IMR-90 (cell line): Measurements from ENCODE around the gene HMCES. TPM values are rescaled to one million over a fixed set of nuclear protein-coding genes. Genes with fewer than 3 reads are reported as not detected.

Experiments used
- ATAC-seq: fragments of 200-7000 bp; cut with Tn5 transposase; 2 replicates; pipeline ENCODE4 v1.9.1; 2020; ENCODE audit warnings: low read depth, mild to moderate bottlenecking, moderate library complexity
- BruUV-seq: library from RNA; stranded (reverse); fragments of 400-500 nt; replicated peaks from 2 replicates; lab custom pipeline; 2021; lab: Mats Ljungman, UMichigan
- CTCF ChIA-PET: fragments of 300-600 bp; formaldehyde crosslinking; extraction: SDS; loops from one replicate; lab custom pipeline; 2021; ENCODE audit warnings: antibody characterized with exemption; lab: Yijun Ruan, JAX
- POLR2A ChIA-PET: fragments of 300-600 bp; sonication (Branson Sonifier 250); formaldehyde crosslinking; loops from one replicate; lab custom pipeline; 2022; ENCODE audit warnings: antibody characterized with exemption; ENCODE audit not compliant: unreplicated experiment; lab: Charles Lee
- DNase-seq: peaks from one replicate; pipeline ENCODE4 v3.0.0; 2013
- H2AFZ ChIP-seq: replicated peaks from 2 replicates; pipeline ENCODE3; 2013; ENCODE audit warnings: low read length, mild to moderate bottlenecking; ENCODE audit not compliant: poor library complexity
- H2AK5ac ChIP-seq: 2 replicates; pipeline ENCODE4 v1.6.1; 2013; ENCODE audit warnings: low read depth, low read length, inconsistent platforms
- H2AK9ac ChIP-seq: replicated peaks from 2 replicates; pipeline ENCODE3; 2013; ENCODE audit warnings: mild to moderate bottlenecking, low read depth, low read length, moderate library complexity; ENCODE audit not compliant: poor library complexity
- H2BK120ac ChIP-seq: 2 replicates; pipeline ENCODE4 v1.6.1; 2013; ENCODE audit warnings: low read depth, low read length, inconsistent platforms
- H2BK15ac ChIP-seq: 3 replicates; pipeline ENCODE4 v1.6.1; 2013; ENCODE audit warnings: low read depth, low read length, inconsistent platforms
- H2BK20ac ChIP-seq: 2 replicates; pipeline ENCODE4 v1.6.1; 2013; ENCODE audit warnings: low read depth, mild to moderate bottlenecking, inconsistent platforms, low read length, moderate library complexity
- H2BK5ac ChIP-seq: 2 replicates; pipeline ENCODE4 v1.6.1; 2013; ENCODE audit warnings: mild to moderate bottlenecking, low read depth, low read length, inconsistent platforms; ENCODE audit not compliant: poor library complexity, severe bottlenecking
- H3K14ac ChIP-seq: replicated peaks from 2 replicates; pipeline ENCODE4 v1.6.1; 2013; ENCODE audit warnings: low read depth, low read length, inconsistent platforms
- H3K18ac ChIP-seq: 2 replicates; pipeline ENCODE4 v1.6.1; 2013; ENCODE audit warnings: low read depth, low read length, control low read depth
- H3K23ac ChIP-seq: 2 replicates; pipeline ENCODE4 v1.6.1; 2013; ENCODE audit warnings: low read depth, low read length, inconsistent platforms
- H3K27ac ChIP-seq: 2 replicates; pipeline ENCODE4 v1.5.1; 2013; ENCODE audit warnings: mild to moderate bottlenecking, control low read depth, low read length; ENCODE audit not compliant: insufficient read depth
- H3K27me3 ChIP-seq: 2 replicates; pipeline ENCODE4 v1.6.1; 2013; ENCODE audit warnings: low read length; ENCODE audit not compliant: control insufficient read depth, insufficient read depth
- H3K36me3 ChIP-seq: 2 replicates; pipeline ENCODE4 v1.6.1; 2013; ENCODE audit warnings: low read length, mixed read lengths; ENCODE audit not compliant: control insufficient read depth, insufficient read depth
- H3K4ac ChIP-seq: 2 replicates; pipeline ENCODE4 v1.6.1; 2013; ENCODE audit warnings: low read depth, low read length, inconsistent platforms
- H3K4me1 ChIP-seq: 2 replicates; pipeline ENCODE4 v1.6.1; 2013; ENCODE audit warnings: low read length, mixed read lengths; ENCODE audit not compliant: control insufficient read depth, insufficient read depth
- H3K4me2 ChIP-seq: 2 replicates; pipeline ENCODE4 v1.6.1; 2013; ENCODE audit warnings: low read depth, mild to moderate bottlenecking, control low read depth, low read length, moderate library complexity
- H3K4me3 ChIP-seq: 2 replicates; pipeline ENCODE4 v1.5.1; 2013; ENCODE audit warnings: low read depth, mild to moderate bottlenecking, control low read depth, low read length, moderate library complexity; ENCODE audit not compliant: insufficient read depth
- H3K56ac ChIP-seq: 2 replicates; pipeline ENCODE4 v1.6.1; 2013; ENCODE audit warnings: low read length, inconsistent platforms; ENCODE audit not compliant: insufficient read depth; ENCODE audit errors: extremely low read depth
- H3K79me1 ChIP-seq, 2 experiments: 2 replicates each; pipeline ENCODE4 v1.6.1; 2013; ENCODE audit warnings: low read length in 2 of 2, inconsistent platforms in 1 of 2, low read depth in 1 of 2
- H3K9ac ChIP-seq: 2 replicates; pipeline ENCODE4 v1.6.1; 2013; ENCODE audit warnings: low read depth, low read length, control low read depth
- H3K9me1 ChIP-seq: 2 replicates; pipeline ENCODE4 v1.6.1; 2013; ENCODE audit warnings: low read length, inconsistent platforms; ENCODE audit not compliant: insufficient read depth
- H3K9me3 ChIP-seq: 2 replicates; pipeline ENCODE4 v1.6.1; 2013; ENCODE audit warnings: low read length; ENCODE audit not compliant: control insufficient read depth, insufficient read depth
- H4K20me1 ChIP-seq: 2 replicates; pipeline ENCODE4 v1.6.1; 2013; ENCODE audit warnings: low read length, inconsistent platforms; ENCODE audit not compliant: insufficient read depth
- H4K5ac ChIP-seq: 2 replicates; pipeline ENCODE4 v1.6.1; 2013; ENCODE audit warnings: mild to moderate bottlenecking, low read depth, low read length, control low read depth
- H4K8ac ChIP-seq, 2 experiments: 2 replicates each; pipeline ENCODE4 v1.6.1; 2013; ENCODE audit warnings: low read depth in 2 of 2, low read length in 2 of 2, control low read depth in 1 of 2, inconsistent platforms in 1 of 2
- H4K91ac ChIP-seq: 2 replicates; pipeline ENCODE4 v1.6.1; 2013; ENCODE audit warnings: low read depth, low read length, inconsistent platforms; ENCODE audit not compliant: insufficient read depth
- WGBS, 2 experiments: methylation state at CpG; one replicate each; pipeline versions ENCODE4 v1.1.5 to v1.1.7; 2013; ENCODE audit warnings: missing lambda C conversion rate in 2 of 2; ENCODE audit not compliant: insufficient read length in 1 of 2; ENCODE audit errors: extremely low coverage in 2 of 2; 5-methylcytosine and 5-hydroxymethylcytosine counted together
- dilution Hi-C: fragments of 300-500 bp; cut with HindIII; formaldehyde crosslinking; loops from one replicate; pipeline ENCODE4 v1.14.3; 2018; ENCODE audit warnings: low sequenced_read_pairs; ENCODE audit not compliant: unreplicated experiment
- in situ Hi-C: fragments of 300-500 bp; cut with MboI; formaldehyde crosslinking; loops from 3 replicates; pipeline ENCODE4 v1.14.3; 2019; ENCODE audit warnings: low sequenced_read_pairs, inconsistent platforms, mixed read lengths
- intact Hi-C: fragments of 100-400 bp; cut with micrococcal nuclease; formaldehyde crosslinking; loops from 2 replicates; pipeline ENCODE4 v1.10.0; 2022
- polyA plus RNA-seq, 3 experiments: library from polyadenylated mRNA; depleted of rRNA; stranded (reverse); fragments of >200 nt; gene quantifications; 2 replicates each; pipeline ENCODE4 v1.2.3, GENCODE V29; 2012; ENCODE audit warnings: low replicate concordance in 1 of 3
- total RNA-seq: library from RNA; depleted of rRNA; stranded (reverse); fragments of >200 nt; gene quantifications from 2 replicates; pipeline ENCODE4 v1.2.3, GENCODE V29; 2012
- TF ChIP-seq, protein P1 (sequence below): fragments of 150-350 bp; IDR thresholded peaks from 2 replicates; pipeline ENCODE4 v1.6.1; 2016; ENCODE audit warnings: low read depth, mild to moderate bottlenecking, low read length, moderate library complexity, borderline replicate concordance

Gene HMCES
- total and polyA plus RNA-seq, 2 of the 4 experiments (the other 2 are of a cell fraction) = 26.0 to 30.5 TPM

- Histone ChIP-seq H3K14ac (no peak overlapping the region), H4K5ac (no peak overlapping the region), H4K91ac (no peak overlapping the region), H3K18ac (no peak overlapping the region), H3K36me3 (no peaks in the 10 kb centered on the region), H3K4ac (no peak overlapping the region), H3K56ac (no peak overlapping the region), H3K27me3 (peaks cover 2% of the 10 kb centered on the region; the same call in 1 of the 2 replicates), H3K4me3 (no peak overlapping the region), H2BK5ac (no peak overlapping the region), H3K23ac (no peak overlapping the region), H3K9ac (no peak overlapping the region), H3K27ac (no peak overlapping the region), H4K20me1 (no peaks in the 10 kb centered on the region), H2BK20ac (no peak overlapping the region), H3K4me2 (no peak overlapping the region), H2AK9ac (no peak overlapping the region), H3K79me1 (no peaks in the 10 kb centered on the region), H3K4me1 (0 out of 2 replicates have a peak, but pooled peaks cover 2% of the 10 kb centered on the region), H2BK15ac (no peak overlapping the region), H2BK120ac (no peak overlapping the region), H3K9me1 (peaks cover 13% of the 10 kb centered on the region), H2AFZ (no peak overlapping the region), H4K8ac (no peak overlapping the region), H2AK5ac (no peak overlapping the region), H3K9me3 (no peaks in the 10 kb centered on the region)
- no CpG with 5 or more reads among the region's 6 CpGs for WGBS, 2 experiments
- POLR2A ChIA-PET = no interaction called here
- no TSS peak for BruUV-seq
- TF ChIP-seq, protein P1, sequence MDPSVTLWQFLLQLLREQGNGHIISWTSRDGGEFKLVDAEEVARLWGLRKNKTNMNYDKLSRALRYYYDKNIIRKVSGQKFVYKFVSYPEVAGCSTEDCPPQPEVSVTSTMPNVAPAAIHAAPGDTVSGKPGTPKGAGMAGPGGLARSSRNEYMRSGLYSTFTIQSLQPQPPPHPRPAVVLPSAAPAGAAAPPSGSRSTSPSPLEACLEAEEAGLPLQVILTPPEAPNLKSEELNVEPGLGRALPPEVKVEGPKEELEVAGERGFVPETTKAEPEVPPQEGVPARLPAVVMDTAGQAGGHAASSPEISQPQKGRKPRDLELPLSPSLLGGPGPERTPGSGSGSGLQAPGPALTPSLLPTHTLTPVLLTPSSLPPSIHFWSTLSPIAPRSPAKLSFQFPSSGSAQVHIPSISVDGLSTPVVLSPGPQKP = no peak
- CTCF ChIA-PET = interaction anchor here (0.5 kb wide), 1 partner anchor 14 kb away, joined by 4 read pairs; no protein-coding TSS in a partner anchor
- in situ Hi-C loops (no loop called here), intact Hi-C loops (no loop called here), dilution Hi-C loops (no loop called here)
- DNase-seq (peak; percentile 25), ATAC-seq (peak; percentile 36; the same call in 1 of the 2 replicates)
Measured at GRCh38 chr3:129329858-129330257, 51.2 kb downstream of the HMCES start.
